Hepatocyte (in vitro differentiated cells): ENCODE results near the gene KRTDAP. TPM values are rescaled to one million over a fixed set of nuclear protein-coding genes. Genes with fewer than 3 reads are reported as not detected.

Experiments
- DNase-seq: peaks from one replicate; pipeline ENCODE4 v3.0.0-alpha.2; 2016; ENCODE audit warnings: low spot score
- H2AFZ ChIP-seq: fragments of 200-600 bp; sonication (generic); 2 replicates; pipeline ENCODE4 v1.6.0; 2016; ENCODE audit warnings: antibody characterized with exemption, mild to moderate bottlenecking
- H3K27ac ChIP-seq: fragments of 200-600 bp; sonication (generic); 2 replicates; pipeline ENCODE4 v1.5.1; 2016; ENCODE audit warnings: mild to moderate bottlenecking
- H3K27me3 ChIP-seq: fragments of 200-600 bp; sonication (generic); 2 replicates; pipeline ENCODE4 v1.6.1; 2016
- H3K36me3 ChIP-seq: fragments of 200-600 bp; sonication (generic); replicated peaks from 2 replicates; pipeline ENCODE4 v1.5.1; 2016; ENCODE audit warnings: low read depth; ENCODE audit not compliant: insufficient read depth
- H3K4me1 ChIP-seq: fragments of 200-600 bp; sonication (generic); 2 replicates; pipeline ENCODE4 v1.5.1; 2016; ENCODE audit warnings: mild to moderate bottlenecking, moderate library complexity; ENCODE audit not compliant: insufficient read depth
- H3K4me2 ChIP-seq: fragments of 200-600 bp; sonication (generic); 2 replicates; pipeline ENCODE4 v1.6.0; 2016
- H3K4me3 ChIP-seq: fragments of 200-600 bp; sonication (generic); 2 replicates; pipeline ENCODE4 v1.5.1; 2016; ENCODE audit warnings: mild to moderate bottlenecking
- H3K79me2 ChIP-seq: fragments of 200-600 bp; sonication (generic); 2 replicates; pipeline ENCODE4 v1.6.0; 2017; ENCODE audit warnings: mild to moderate bottlenecking
- H3K9me2 ChIP-seq: fragments of 200-600 bp; sonication (generic); replicated peaks from 2 replicates; pipeline ENCODE4 v1.6.0; 2017; ENCODE audit warnings: mild to moderate bottlenecking; ENCODE audit not compliant: insufficient read depth
- H3K9me3 ChIP-seq: fragments of 200-600 bp; sonication (generic); 2 replicates; pipeline ENCODE4 v1.5.1; 2016; ENCODE audit warnings: low read depth, mild to moderate bottlenecking
- H4K20me1 ChIP-seq: fragments of 200-600 bp; sonication (generic); 2 replicates; pipeline ENCODE4 v1.6.0; 2016; ENCODE audit warnings: mild to moderate bottlenecking; ENCODE audit not compliant: insufficient read depth, poor library complexity, severe bottlenecking
- EZH2 ChIP-seq: fragments of 200-600 bp; sonication (generic); IDR thresholded peaks from 2 replicates; pipeline ENCODE4 v1.6.1; 2016; ENCODE audit warnings: antibody characterized with exemption, mild to moderate bottlenecking, borderline replicate concordance
- EZH2phosphoT487 ChIP-seq: fragments of 200-600 bp; sonication (generic); IDR thresholded peaks from one replicate; pipeline ENCODE4 v1.6.1; 2018; ENCODE audit warnings: antibody characterized with exemption, mild to moderate bottlenecking, low read depth, moderate library complexity; ENCODE audit not compliant: unreplicated experiment, severe bottlenecking
- WGBS: methylation state at CpG from one replicate; pipeline ENCODE4 v1.1.6; 2016; ENCODE audit warnings: low lambda C conversion rate; ENCODE audit errors: missing lambda C conversion rate; 5-methylcytosine and 5-hydroxymethylcytosine counted together
- polyA plus RNA-seq: library from polyadenylated mRNA; unstranded; fragments of >200 nt; fragmentation: Nextera tagmentation; extraction: Ambion mirVana; gene quantifications from 2 replicates; pipeline ENCODE4 v1.2.1, GENCODE V29; 2016
- total RNA-seq: library from RNA; depleted of rRNA; stranded (reverse); fragments of >200 nt; gene quantifications from 2 replicates; pipeline ENCODE4 v1.2.3, GENCODE V29; 2014
- TF ChIP-seq, protein P1 (sequence below): fragments of 200-600 bp; sonication (generic); IDR thresholded peaks from 2 replicates; pipeline ENCODE4 v1.5.1; 2016; ENCODE audit warnings: antibody characterized with exemption, mild to moderate bottlenecking; ENCODE audit not compliant: poor library complexity

Gene KRTDAP
- total and polyA plus RNA-seq, 2 experiments from 2014 or later, result 0.97 to 1.6 TPM

GRCh38 chr19:35507561-35507960, 17.3 kb upstream of the KRTDAP start:
- no peaks in the 10 kb centered on the region for H3K36me3 ChIP-seq
- TF ChIP-seq, protein P1, sequence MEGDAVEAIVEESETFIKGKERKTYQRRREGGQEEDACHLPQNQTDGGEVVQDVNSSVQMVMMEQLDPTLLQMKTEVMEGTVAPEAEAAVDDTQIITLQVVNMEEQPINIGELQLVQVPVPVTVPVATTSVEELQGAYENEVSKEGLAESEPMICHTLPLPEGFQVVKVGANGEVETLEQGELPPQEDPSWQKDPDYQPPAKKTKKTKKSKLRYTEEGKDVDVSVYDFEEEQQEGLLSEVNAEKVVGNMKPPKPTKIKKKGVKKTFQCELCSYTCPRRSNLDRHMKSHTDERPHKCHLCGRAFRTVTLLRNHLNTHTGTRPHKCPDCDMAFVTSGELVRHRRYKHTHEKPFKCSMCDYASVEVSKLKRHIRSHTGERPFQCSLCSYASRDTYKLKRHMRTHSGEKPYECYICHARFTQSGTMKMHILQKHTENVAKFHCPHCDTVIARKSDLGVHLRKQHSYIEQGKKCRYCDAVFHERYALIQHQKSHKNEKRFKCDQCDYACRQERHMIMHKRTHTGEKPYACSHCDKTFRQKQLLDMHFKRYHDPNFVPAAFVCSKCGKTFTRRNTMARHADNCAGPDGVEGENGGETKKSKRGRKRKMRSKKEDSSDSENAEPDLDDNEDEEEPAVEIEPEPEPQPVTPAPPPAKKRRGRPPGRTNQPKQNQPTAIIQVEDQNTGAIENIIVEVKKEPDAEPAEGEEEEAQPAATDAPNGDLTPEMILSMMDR, result no peak
- TF ChIP-seq EZH2phosphoT487 (no peak), EZH2 (no peak)
- no peak for DNase-seq
- no peaks in the 10 kb centered on the region for H3K27me3 ChIP-seq
- peaks cover 6% of the 10 kb centered on the region for H3K79me2 ChIP-seq
- no peaks in the 10 kb centered on the region for H3K9me3 ChIP-seq
- WGBS, result 89% methylated on average over 11 of the region's 11 CpGs
- peaks cover 3% of the 10 kb centered on the region for H3K4me1 ChIP-seq
- H4K20me1 ChIP-seq, result no peaks in the 10 kb centered on the region
- H2AFZ ChIP-seq, result no peak overlapping the region
- H3K27ac ChIP-seq, result no peak overlapping the region
- no peaks in the 10 kb centered on the region for H3K9me2 ChIP-seq
- H3K4me3 ChIP-seq, result no peak overlapping the region
- H3K4me2 ChIP-seq, result no peak overlapping the region

DNA sequence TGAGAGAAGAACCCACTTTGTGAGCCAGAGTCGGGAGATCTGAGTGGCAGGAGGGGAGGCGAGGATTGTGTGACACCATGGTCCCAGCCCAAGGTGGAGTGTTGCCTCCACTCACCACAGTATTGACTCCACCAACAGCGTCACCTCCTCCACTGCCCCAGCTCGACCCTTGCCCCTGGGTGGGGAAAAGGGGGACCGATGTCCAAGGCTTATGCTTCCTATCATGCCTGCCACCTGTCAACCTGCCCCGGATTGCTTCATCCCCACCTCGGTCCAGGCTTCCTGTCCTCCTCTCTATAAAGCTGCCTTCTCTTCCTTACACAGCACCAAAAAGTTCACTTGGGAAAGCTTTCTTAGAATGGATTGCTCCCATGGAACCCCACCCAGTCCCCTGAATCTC, 15.7 kb upstream of the KRTDAP start:
- Histone ChIP-seq H3K79me2 (peaks cover 6% of the 10 kb centered on the region), H3K4me2 (no peak overlapping the region), H4K20me1 (no peaks in the 10 kb centered on the region), H3K9me3 (no peaks in the 10 kb centered on the region), H3K4me1 (peaks cover 9% of the 10 kb centered on the region), H3K9me2 (no peaks in the 10 kb centered on the region), H2AFZ (no peak overlapping the region), H3K36me3 (no peaks in the 10 kb centered on the region), H3K4me3 (no peak overlapping the region), H3K27me3 (no peaks in the 10 kb centered on the region), H3K27ac (no peak overlapping the region)
- no peak for DNase-seq
- no peak for TF ChIP-seq EZH2
- no peak for TF ChIP-seq EZH2phosphoT487
- TF ChIP-seq, protein P1, result no peak
- 94% methylated on average over 6 of the region's 7 CpGs for WGBS

GRCh38 chr19:35502751-35503150, 12.5 kb upstream of the KRTDAP start:
- no peaks in the 10 kb centered on the region for H3K27me3 ChIP-seq
- no peaks in the 10 kb centered on the region for H3K36me3 ChIP-seq
- no peak for TF ChIP-seq EZH2
- TF ChIP-seq, protein P1, result no peak
- no peak for TF ChIP-seq EZH2phosphoT487
- no peak overlapping the region for H3K27ac ChIP-seq
- H3K9me3 ChIP-seq, result no peaks in the 10 kb centered on the region
- 94% methylated on average over 4 of the region's 4 CpGs for WGBS
- peaks cover 6% of the 10 kb centered on the region for H3K4me1 ChIP-seq
- no peak overlapping the region for H3K4me3 ChIP-seq
- H2AFZ ChIP-seq, result no peak overlapping the region
- no peak for DNase-seq
- H3K4me2 ChIP-seq, result no peak overlapping the region
- no peaks in the 10 kb centered on the region for H4K20me1 ChIP-seq
- no peaks in the 10 kb centered on the region for H3K9me2 ChIP-seq
- H3K79me2 ChIP-seq, result no peaks in the 10 kb centered on the region

GRCh38 chr19:35501684-35502083, 11.4 kb upstream of the KRTDAP start:
- Histone ChIP-seq H3K9me3 (no peaks in the 10 kb centered on the region), H3K27me3 (no peaks in the 10 kb centered on the region), H4K20me1 (no peaks in the 10 kb centered on the region), H3K79me2 (no peaks in the 10 kb centered on the region), H3K27ac (no peak overlapping the region), H3K4me1 (peaks cover 6% of the 10 kb centered on the region), H3K4me3 (no peak overlapping the region), H2AFZ (no peak overlapping the region), H3K9me2 (no peaks in the 10 kb centered on the region), H3K4me2 (no peak overlapping the region), H3K36me3 (no peaks in the 10 kb centered on the region)
- peak; percentile 82 for DNase-seq
- WGBS, result 77% methylated on average over 14 of the region's 15 CpGs
- TF ChIP-seq EZH2 (no peak), EZH2phosphoT487 (no peak)
- TF ChIP-seq, protein P1, result no peak
